Peyer's patch (tissue), 4 donors: ENCODE results near the gene CMTM1.

Experiments used
- CTCF ChIP-seq, 6 experiments: fragments of 450-650 bp in 4 of 6; fragments of 200-600 bp in 2 of 6; sonication (generic) in 1 of 6; IDR thresholded peaks; one replicate each; pipeline ENCODE4 v1.5.1; 2017 to 2019; ENCODE audit warnings: antibody characterized with exemption in 6 of 6, mild to moderate bottlenecking in 3 of 6, moderate library complexity in 1 of 6
- POLR2A ChIP-seq, 2 donors: fragments of 450-650 bp; IDR thresholded peaks; one replicate each; pipeline ENCODE4 v1.5.1; 2017; ENCODE audit warnings: antibody characterized with exemption in 2 of 2, mild to moderate bottlenecking in 2 of 2, moderate library complexity in 2 of 2

GRCh38 chr16:66616169-66616568 lies 49.9 kb downstream of the CMTM1 start:
- TF ChIP-seq CTCF (IDR thresholded peaks at IDR 0.05) (no peak), POLR2A (IDR thresholded peaks at IDR 0.05) (no peak)
